SK-N-SH (cell line): ENCODE results near the gene LRP10.
A peak's percentile ranks its signal among the peaks of the same experiment; 100 is the strongest.

ENCODE experiments used
- CTCF ChIP-seq: fragments of 200-600 bp; sonication (generic); IDR thresholded peaks from 2 replicates; pipeline ENCODE4 v1.6.1; 2017; ENCODE audit warnings: antibody characterized with exemption, mild to moderate bottlenecking, moderate library complexity
- EZH2phosphoT487 ChIP-seq: fragments of 200-600 bp; sonication (generic); IDR thresholded peaks from 2 replicates; pipeline ENCODE4 v1.6.1; 2017; ENCODE audit warnings: low read depth, mixed run types, mild to moderate bottlenecking, antibody characterized with exemption, moderate library complexity, borderline replicate concordance
- FOXM1 ChIP-seq: IDR thresholded peaks from 2 replicates; pipeline ENCODE4 v1.4.0; 2012; ENCODE audit warnings: low read depth, mild to moderate bottlenecking
- GATA2 ChIP-seq: sonication (generic); formaldehyde crosslinking; IDR thresholded peaks from 2 replicates; pipeline ENCODE4 v1.5.0; 2020; ENCODE audit warnings: mild to moderate bottlenecking, missing genetic modification reagents
- IRF3 ChIP-seq: fragments of 150-350 bp; IDR thresholded peaks from 2 replicates; pipeline ENCODE4 v1.6.1; 2016; ENCODE audit warnings: mild to moderate bottlenecking, low read depth, low read length
- MAX ChIP-seq: IDR thresholded peaks from 2 replicates; pipeline ENCODE4 v1.4.0; 2012; ENCODE audit warnings: low read depth
- PBX3 ChIP-seq: IDR thresholded peaks from 2 replicates; pipeline ENCODE4; 2012
- POLR2AphosphoS5 ChIP-seq: IDR thresholded peaks from 2 replicates; pipeline ENCODE4 v1.6.1; 2012; ENCODE audit warnings: low read depth, low read length
- RAD21 ChIP-seq: IDR thresholded peaks from 2 replicates; pipeline ENCODE4 v1.6.1; 2012; ENCODE audit warnings: mild to moderate bottlenecking, low read length
- RFX5 ChIP-seq: IDR thresholded peaks from 2 replicates; pipeline ENCODE4 v1.6.1; 2012; ENCODE audit warnings: mild to moderate bottlenecking, improper control_type of control experiment, low read length
- SIN3A ChIP-seq: IDR thresholded peaks from 2 replicates; pipeline ENCODE4 v1.6.1; 2012; ENCODE audit warnings: low read depth, mild to moderate bottlenecking, low read length, moderate library complexity, borderline replicate concordance
- TAF1 ChIP-seq: IDR thresholded peaks from 2 replicates; pipeline ENCODE4 v1.6.1; 2012; ENCODE audit warnings: low read depth, mild to moderate bottlenecking, low read length, moderate library complexity, borderline replicate concordance
- USF2 ChIP-seq: fragments of 150-350 bp; IDR thresholded peaks from 2 replicates; pipeline ENCODE4 v1.6.1; 2017; ENCODE audit warnings: antibody characterized with exemption, low read length, low read depth, borderline replicate concordance
- YY1 ChIP-seq: IDR thresholded peaks from 2 replicates; pipeline ENCODE4 v1.4.0; 2012; ENCODE audit warnings: low read depth, mild to moderate bottlenecking

- TF ChIP-seq CTCF (peak; percentile 17; the same call in 1 of the 2 replicates), GATA2 (CRISPR knock-in tag) (no peak), FOXM1 (no peak), EZH2phosphoT487 (no peak), SIN3A (peak; percentile 37; the same call in 1 of the 2 replicates), PBX3 (peak; percentile 48; the same call in 1 of the 2 replicates), TAF1 (peak; percentile 53; the same call in 1 of the 2 replicates), POLR2AphosphoS5 (peak; percentile 86), RFX5 (peak; percentile 96), MAX (peak; percentile 44; the same call in 1 of the 2 replicates), RAD21 (no peak), USF2 (no peak), IRF3 (peak; percentile 44; the same call in 1 of the 2 replicates), YY1 (peak; percentile 93)
These were observed 47.5 kb downstream of the LRP10 start, which contains the start of gene RBM23 for GRCh38 chr14:22918804-22919600.
